Gastrocnemius medialis (tissue), 4 donors: ENCODE results near the gene ZNF79.

Experiments
- CTCF ChIP-seq, 5 experiments: fragments of 450-650 bp in 3 of 5; fragments of 200-600 bp in 2 of 5; sonication (generic) in 2 of 5; IDR thresholded peaks in 4 of 5; conservative IDR thresholded peaks in 1 of 5; 1 replicate in 4 of 5; 2 replicates in 1 of 5; pipeline ENCODE4 v1.5.1; 2016 to 2019; ENCODE audit warnings: antibody characterized with exemption in 5 of 5, mild to moderate bottlenecking in 3 of 5, moderate library complexity in 3 of 5
- POLR2A ChIP-seq, 2 donors: fragments of 450-650 bp; IDR thresholded peaks; one replicate each; pipeline ENCODE4 v1.6.1; 2017; ENCODE audit warnings: antibody characterized with exemption in 2 of 2, mild to moderate bottlenecking in 2 of 2, moderate library complexity in 2 of 2

- no peak for TF ChIP-seq CTCF (IDR thresholded peaks at IDR 0.05 in 4 of 5, conservative IDR thresholded peaks at IDR 0.05 in 1 of 5)
- TF ChIP-seq POLR2A (IDR thresholded peaks at IDR 0.05) = no peak
These were observed 677 bp upstream of the ZNF79 start for GRCh38 chr9:127423476-127423933.
